Uterus (tissue), 2 donors: Measurements from ENCODE around the gene SPEM3.

Experiments used
- CTCF ChIP-seq, 4 experiments: fragments of 200-600 bp in 2 of 4; fragments of 450-650 bp in 2 of 4; sonication (generic) in 2 of 4; IDR thresholded peaks; one replicate each; pipeline ENCODE4 v1.5.1; 2016 to 2019; ENCODE audit warnings: antibody characterized with exemption in 4 of 4, mild to moderate bottlenecking in 2 of 4, moderate library complexity in 1 of 4
- POLR2A ChIP-seq, 2 donors: fragments of 450-650 bp; IDR thresholded peaks; one replicate each; pipeline ENCODE4 v1.6.1; 2016; ENCODE audit warnings: antibody characterized with exemption in 2 of 2, mild to moderate bottlenecking in 1 of 2, moderate library complexity in 1 of 2

- TF ChIP-seq POLR2A (IDR thresholded peaks at IDR 0.05) = no peak
- TF ChIP-seq CTCF (IDR thresholded peaks at IDR 0.05) = no peak
These were observed 25.0 kb upstream of the SPEM3 start for GRCh38 chr17:7403727-7403976.
